GM21576 (cell line): Measurements from ENCODE around the gene KLC4.
"Not testable (repeated sequence)": the region's sequence is repeated elsewhere in the genome, so short reads cannot be mapped to it uniquely, and the experiment has no call there.

Experiments used
- ATAC-seq: cut with Tn5 transposase; IDR thresholded peaks from one replicate; pipeline ENCODE4 v1.9.1; 2021; ENCODE audit warnings: mild to moderate bottlenecking, moderate library complexity; ENCODE audit not compliant: unreplicated experiment

Gene KLC4

GRCh38 chr6:43035495-43036194, 23.8 kb upstream of the KLC4 start:
- ATAC-seq, result no peak

- no peak for ATAC-seq
These were observed 22.7 kb upstream of the KLC4 start for GRCh38 chr6:43036712-43037111.

GRCh38 chr6:43037197-43037596, 22.2 kb upstream of the KLC4 start:
- no peak for ATAC-seq

- ATAC-seq, result no peak
These were observed 21.7 kb upstream of the KLC4 start for GRCh38 chr6:43037706-43038105.

GRCh38 chr6:43038727-43039126, 20.7 kb upstream of the KLC4 start:
- no peak for ATAC-seq

GRCh38 chr6:43040542-43041257, 18.7 kb upstream of the KLC4 start:
- no peak for ATAC-seq

- ATAC-seq, result not testable (repeated sequence)
These were observed 18.0 kb upstream of the KLC4 start for GRCh38 chr6:43041475-43041874.

GRCh38 chr6:43043310-43043709, 16.1 kb upstream of the KLC4 start:
- ATAC-seq, result no peak

- no peak for ATAC-seq
These were observed 14.0 kb upstream of the KLC4 start for GRCh38 chr6:43045371-43045930.

GRCh38 chr6:43047998-43048397, 11.4 kb upstream of the KLC4 start:
- no peak for ATAC-seq

- ATAC-seq, result no peak
These were observed 8.4 kb upstream of the KLC4 start for GRCh38 chr6:43050981-43051380.

- ATAC-seq, result no peak
These were observed 7.1 kb upstream of the KLC4 start for GRCh38 chr6:43052225-43052841.

- ATAC-seq, result peak; percentile 10
These were observed 6.4 kb upstream of the KLC4 start for GRCh38 chr6:43052842-43053544.

- peak; percentile 83 for ATAC-seq
These were observed 5.8 kb upstream of the KLC4 start, which contains the start of gene CUL7 for GRCh38 chr6:43053545-43054205. TSS of gene CUL7 (minus strand) at chr6:43053851. CDS start at chr6:43052788, 1,063 bp downstream.

GRCh38 chr6:43054206-43054943, 5.1 kb upstream of the KLC4 start:
- ATAC-seq, result no peak

GRCh38 chr6:43055966-43056365, 3.5 kb upstream of the KLC4 start:
- no peak for ATAC-seq

- no peak for ATAC-seq
These were observed 900 bp upstream of the KLC4 start for GRCh38 chr6:43058531-43058930.

- no peak for ATAC-seq
These were observed 763 bp downstream of the KLC4 start for GRCh38 chr6:43060034-43060754.
